HepG2 (cell line): ENCODE results near the gene SIRT6. TPM values are rescaled to one million over a fixed set of nuclear protein-coding genes. Genes with fewer than 3 reads are reported as not detected.
A peak's percentile ranks its signal among the peaks of the same experiment; 100 is the strongest.

Source experiments
- ASH2L ChIP-seq: fragments of 300-600, 200-600 bp; sonication (generic); IDR thresholded peaks from 2 replicates; pipeline ENCODE4 v1.7.0; 2017; ENCODE audit warnings: low read depth, mild to moderate bottlenecking, moderate library complexity, mixed read lengths, low read length; ENCODE audit not compliant: insufficient read length
- EP300 ChIP-seq, 3 experiments: sonication (generic) in 1 of 3; formaldehyde crosslinking in 1 of 3; IDR thresholded peaks; 2 replicates each; pipeline versions ENCODE4 v1.5.1 to v1.6.1; 2011 to 2020; ENCODE audit warnings: low read depth in 2 of 3, low read length in 2 of 3, borderline replicate concordance in 1 of 3, improper control_type of control experiment in 1 of 3, mild to moderate bottlenecking in 1 of 3, missing genetic modification reagents in 1 of 3, moderate library complexity in 1 of 3
- FOSL1 ChIP-seq: sonication (generic); formaldehyde crosslinking; IDR thresholded peaks from 2 replicates; pipeline ENCODE4 v1.9.0; 2021; ENCODE audit warnings: missing genetic modification reagents, borderline replicate concordance
- FOXA1 ChIP-seq, 2 experiments: fragments of 450-650 bp in 1 of 2; sonication (generic) in 1 of 2; formaldehyde crosslinking in 1 of 2; IDR thresholded peaks; 2 replicates each; pipeline versions ENCODE4 v1.4.0 to v1.6.1; 2016 to 2020; ENCODE audit warnings: missing genetic modification reagents in 1 of 2
- HDAC2 ChIP-seq: sonication (generic); formaldehyde crosslinking; IDR thresholded peaks from 2 replicates; pipeline ENCODE4 v1.4.0; 2020; ENCODE audit warnings: missing genetic modification reagents
- HOXA3 ChIP-seq: sonication (generic); formaldehyde crosslinking; IDR thresholded peaks from 2 replicates; pipeline ENCODE4 v1.5.0; 2020; ENCODE audit warnings: missing genetic modification reagents
- JUND ChIP-seq: sonication (generic); formaldehyde crosslinking; IDR thresholded peaks from 2 replicates; pipeline ENCODE4 v1.8.0; 2022; ENCODE audit warnings: mild to moderate bottlenecking, missing genetic modification reagents
- MAF1 ChIP-seq: sonication (generic); formaldehyde crosslinking; IDR thresholded peaks from 2 replicates; pipeline ENCODE4 v1.5.0; 2020; ENCODE audit warnings: missing genetic modification reagents, borderline replicate concordance
- MXD4 ChIP-seq: IDR thresholded peaks from 2 replicates; pipeline ENCODE4 v1.6.1; 2016; ENCODE audit warnings: mild to moderate bottlenecking, missing biosample characterization, missing genetic modification reagents
- NFE2L2 ChIP-seq: fragments of 150-350 bp; IDR thresholded peaks from 2 replicates; pipeline ENCODE4 v1.6.1; 2014; ENCODE audit warnings: low read length
- PRDM15 ChIP-seq: sonication (generic); formaldehyde crosslinking; IDR thresholded peaks from 2 replicates; pipeline ENCODE4 v1.4.0; 2020; ENCODE audit warnings: missing genetic modification reagents
- SATB2 ChIP-seq: sonication (generic); formaldehyde crosslinking; IDR thresholded peaks from 2 replicates; pipeline ENCODE4 v1.5.0; 2020; ENCODE audit warnings: missing genetic modification reagents
- SIX1 ChIP-seq: sonication (generic); formaldehyde crosslinking; IDR thresholded peaks from 2 replicates; pipeline ENCODE4 v1.4.0; 2020; ENCODE audit warnings: missing genetic modification reagents, borderline replicate concordance
- SUZ12 ChIP-seq: fragments of 150-350 bp; IDR thresholded peaks from 2 replicates; pipeline ENCODE4 v1.6.1; 2014; ENCODE audit warnings: low read depth, low read length
- TEAD3 ChIP-seq: optimal IDR thresholded peaks from 2 replicates; pipeline ENCODE3; 2016; ENCODE audit warnings: borderline replicate concordance
- TFAP4 ChIP-seq: sonication (generic); IDR thresholded peaks from 2 replicates; pipeline ENCODE4 v1.6.1; 2016; ENCODE audit warnings: low read depth, borderline replicate concordance
- USF2 ChIP-seq, 2 experiments: sonication (generic) in 1 of 2; formaldehyde crosslinking in 1 of 2; IDR thresholded peaks; 2 replicates each; pipeline versions ENCODE4 v1.5.1 to v1.6.1; 2011 to 2020; ENCODE audit warnings: borderline replicate concordance in 1 of 2, low read depth in 1 of 2, low read length in 1 of 2, mild to moderate bottlenecking in 1 of 2, missing genetic modification reagents in 1 of 2, moderate library complexity in 1 of 2
- WIZ ChIP-seq: sonication (generic); formaldehyde crosslinking; IDR thresholded peaks from 2 replicates; pipeline ENCODE4 v1.5.1; 2020; ENCODE audit warnings: mild to moderate bottlenecking, missing genetic modification reagents
- ZNF263 ChIP-seq: sonication (generic); formaldehyde crosslinking; IDR thresholded peaks from 2 replicates; pipeline ENCODE4 v1.4.0; 2020; ENCODE audit warnings: missing genetic modification reagents
- ZNF629 ChIP-seq: sonication (generic); formaldehyde crosslinking; conservative IDR thresholded peaks from 2 replicates; pipeline ENCODE4 v1.5.0; 2020; ENCODE audit warnings: missing genetic modification reagents
- ZNF784 ChIP-seq: sonication (generic); formaldehyde crosslinking; IDR thresholded peaks from 2 replicates; pipeline ENCODE4 v1.5.1; 2020; ENCODE audit warnings: missing genetic modification reagents, mild to moderate bottlenecking, borderline replicate concordance
- polyA plus RNA-seq, 8 experiments: library from polyadenylated mRNA; depleted of rRNA in 3 of 8; stranded (reverse) in 7 of 8; unstranded in 1 of 8; fragments of >200 nt; fragmentation: Illumina TruSeq in 4 of 8; extraction: Trizol in 4 of 8; gene quantifications; 2 replicates each; pipeline versions ENCODE4 v1.2.1 to v1.2.3, GENCODE V29; 2011 to 2016; ENCODE audit warnings: low read depth in 4 of 8, missing spikeins in 1 of 8, mixed read lengths in 1 of 8; ENCODE audit not compliant: insufficient read depth in 1 of 8
- total RNA-seq, 5 experiments: library from RNA; depleted of rRNA; stranded (reverse); fragments of >200 nt; fragmentation: Illumina TruSeq; extraction: Trizol; gene quantifications; 2 replicates each; pipeline ENCODE4 v1.2.3, GENCODE V29; 2016; ENCODE audit warnings: low read depth in 1 of 5

The SIRT6 gene
- total and polyA plus RNA-seq, 2 of the 13 experiments (the other 11 are each of a cell fraction or from before 2014, with no cell fraction given), result 11.0 to 18.4 TPM

DNA sequence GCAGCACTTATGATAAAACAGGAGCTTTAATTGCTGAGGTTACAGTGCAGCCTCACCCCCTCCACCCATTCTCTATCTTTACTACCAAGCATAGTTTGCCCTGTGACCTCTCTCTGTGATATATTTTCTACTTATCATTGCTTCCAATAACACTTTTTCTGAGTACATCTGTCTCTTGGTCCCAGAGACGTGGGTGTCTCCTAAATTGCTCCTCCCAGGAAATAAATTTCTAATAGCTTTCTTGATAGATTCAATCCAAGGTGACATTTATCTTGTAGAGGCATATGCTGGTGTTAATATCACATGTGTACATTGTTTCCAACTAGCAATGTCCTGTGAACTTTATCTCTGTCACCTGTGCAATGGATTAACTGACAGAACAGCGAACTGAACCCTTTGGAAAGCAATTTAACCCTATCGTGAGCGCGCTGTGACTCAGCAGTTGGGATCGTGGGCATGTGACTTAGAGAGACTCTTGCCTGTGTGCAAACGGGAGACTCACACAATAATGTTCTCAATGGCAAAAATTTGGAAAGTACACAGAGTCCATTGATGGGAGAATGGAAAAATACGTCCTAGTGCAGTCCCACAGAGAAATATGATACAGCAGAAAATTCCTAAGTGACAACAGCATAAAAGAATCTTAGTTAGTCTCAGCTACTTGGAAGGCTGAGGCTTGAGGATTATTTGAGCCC lies 51.5 kb downstream of the SIRT6 start (continued):
- TF ChIP-seq JUND (CRISPR knock-in tag) (peak; percentile 43; the same call in 1 of the 2 replicates), MAF1 (CRISPR knock-in tag) (no peak), FOXA1 (IDR thresholded peaks at IDR 0.05) (no peak), FOXA1 (CRISPR knock-in tag; IDR thresholded peaks at IDR 0.05) (peak; percentile 61), TFAP4 (peak; percentile 78; the same call in 1 of the 2 replicates), TEAD3 (CRISPR knock-in tag) (peak; percentile 67), HOXA3 (CRISPR knock-in tag) (peak; percentile 46; the same call in 1 of the 2 replicates), SIX1 (CRISPR knock-in tag) (peak; percentile 89; the same call in 1 of the 2 replicates), EP300 (IDR thresholded peaks at IDR 0.05; ENCODE audit: low read depth in 2 of 2, low read length in 2 of 2) (peak in 1 of 2 experiments; percentile 78; a peak in 2 of 4 replicates), EP300 (CRISPR knock-in tag; IDR thresholded peaks at IDR 0.05; ENCODE audit: borderline replicate concordance) (no peak), WIZ (no peak), ZNF784 (CRISPR knock-in tag) (peak; percentile 39; the same call in 1 of the 2 replicates), USF2 (IDR thresholded peaks at IDR 0.05; ENCODE audit: low read depth, low read length) (peak; percentile 69), USF2 (CRISPR knock-in tag; IDR thresholded peaks at IDR 0.05; ENCODE audit: borderline replicate concordance) (peak; percentile 47; the same call in 1 of the 2 replicates), ZNF263 (CRISPR knock-in tag) (no peak), FOSL1 (peak; percentile 88), SATB2 (no peak), ZNF629 (CRISPR knock-in tag) (peak; percentile 72), MXD4 (CRISPR knock-in tag) (0 out of 2 replicates have a peak, but pooled peaks have one; percentile 37), NFE2L2 (peak; percentile 96), SUZ12 (no peak), PRDM15 (CRISPR knock-in tag) (no peak), ASH2L (peak; percentile 50), HDAC2 (CRISPR knock-in tag) (peak; percentile 74)
